NCI-H69 (cell line): ENCODE results near the gene C3orf38.
"Not testable (repeated sequence)": the region's sequence is repeated elsewhere in the genome, so short reads cannot be mapped to it uniquely, and the experiment has no call there.

Experiments
- DNase-seq: peaks from one replicate; lab custom pipeline; 2025; lab: John Stamatoyannopoulos, UW

Gene C3orf38

DNA sequence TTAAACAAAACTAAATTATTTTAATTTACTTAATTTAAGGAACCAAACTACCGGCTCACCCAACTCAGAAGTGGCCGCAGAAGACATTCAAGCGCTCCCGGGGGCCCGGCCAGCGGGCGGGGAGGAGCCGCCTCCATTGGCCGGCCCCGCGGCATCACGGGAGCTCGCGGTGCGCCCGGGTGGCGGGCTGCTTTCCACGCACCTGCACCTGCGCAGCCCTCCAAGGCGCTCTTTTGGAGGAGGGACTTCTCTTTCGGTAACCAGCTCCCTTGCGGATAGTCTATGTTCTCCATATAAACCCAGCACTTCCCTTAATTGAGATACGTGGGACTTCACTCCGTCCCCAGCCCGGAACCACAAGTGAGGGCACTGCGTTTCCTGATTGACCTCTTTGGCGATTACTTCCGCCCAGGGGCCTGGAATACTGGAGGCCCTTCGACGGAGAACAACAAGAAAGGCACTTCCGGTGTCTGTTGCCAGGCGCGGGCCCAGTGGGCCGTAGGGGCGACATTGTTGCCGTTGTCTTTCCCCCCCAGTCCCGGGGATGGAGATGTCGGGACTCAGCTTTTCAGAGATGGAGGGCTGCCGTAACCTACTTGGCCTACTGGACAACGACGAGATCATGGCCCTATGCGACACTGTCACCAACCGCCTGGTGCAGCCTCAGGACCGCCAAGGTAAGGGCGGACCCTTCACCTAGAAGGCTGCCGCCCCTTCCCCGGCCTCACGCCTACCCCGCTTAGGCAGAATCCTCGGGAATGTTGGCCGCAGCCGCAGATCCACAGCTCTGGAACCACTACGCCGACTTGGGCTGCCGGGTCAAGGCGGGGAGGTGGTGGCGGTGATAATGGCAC, at the start of gene C3orf38:
C3orf38 (plus strand) TSS at position 451 of the 854 bp plus-strand sequence; CDS start at position 545, 94 bp downstream.
- DNase-seq, result peak; percentile 91

DNA sequence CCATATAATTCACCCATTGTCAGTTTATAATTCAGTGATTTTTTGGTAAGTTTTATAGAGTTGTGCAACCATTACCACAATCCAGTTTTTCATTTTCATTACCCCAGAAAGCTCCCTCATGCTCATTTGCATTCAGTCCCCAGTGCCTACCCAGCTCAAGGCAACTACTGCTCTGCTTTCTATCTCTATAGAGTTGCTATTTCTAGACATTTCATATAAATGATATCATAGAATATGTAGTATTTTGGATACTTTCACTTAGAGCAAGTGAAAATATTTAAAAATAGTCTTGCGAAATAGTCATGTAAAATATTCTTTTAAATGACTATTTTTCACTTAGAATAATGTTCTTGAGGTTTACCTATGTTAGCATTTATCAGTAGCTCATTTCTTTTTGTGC, 48.6 kb upstream of the C3orf38 start:
- no peak for DNase-seq

DNA sequence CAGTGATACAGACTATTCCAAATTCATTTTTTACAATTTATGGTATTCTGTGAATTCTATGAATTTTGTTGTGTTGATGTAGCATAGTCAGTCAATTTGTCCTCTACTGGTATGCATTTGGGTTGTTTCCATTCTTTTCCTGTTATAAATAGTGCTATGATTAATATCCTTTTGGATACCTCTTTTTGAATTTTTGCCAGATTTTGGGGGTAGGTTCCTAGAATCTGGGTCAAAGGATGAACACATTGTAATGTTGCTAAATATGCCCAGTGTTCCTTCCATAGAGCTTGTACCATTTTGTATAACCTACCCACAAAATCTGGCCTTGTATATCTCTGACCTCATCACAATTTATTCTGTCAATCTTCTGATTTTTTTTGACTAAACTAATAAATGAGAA, 44.4 kb upstream of the C3orf38 start:
- DNase-seq, result no peak

GRCh38 chr3:88112289-88112688, 37.5 kb upstream of the C3orf38 start:
- DNase-seq, result no peak

DNA sequence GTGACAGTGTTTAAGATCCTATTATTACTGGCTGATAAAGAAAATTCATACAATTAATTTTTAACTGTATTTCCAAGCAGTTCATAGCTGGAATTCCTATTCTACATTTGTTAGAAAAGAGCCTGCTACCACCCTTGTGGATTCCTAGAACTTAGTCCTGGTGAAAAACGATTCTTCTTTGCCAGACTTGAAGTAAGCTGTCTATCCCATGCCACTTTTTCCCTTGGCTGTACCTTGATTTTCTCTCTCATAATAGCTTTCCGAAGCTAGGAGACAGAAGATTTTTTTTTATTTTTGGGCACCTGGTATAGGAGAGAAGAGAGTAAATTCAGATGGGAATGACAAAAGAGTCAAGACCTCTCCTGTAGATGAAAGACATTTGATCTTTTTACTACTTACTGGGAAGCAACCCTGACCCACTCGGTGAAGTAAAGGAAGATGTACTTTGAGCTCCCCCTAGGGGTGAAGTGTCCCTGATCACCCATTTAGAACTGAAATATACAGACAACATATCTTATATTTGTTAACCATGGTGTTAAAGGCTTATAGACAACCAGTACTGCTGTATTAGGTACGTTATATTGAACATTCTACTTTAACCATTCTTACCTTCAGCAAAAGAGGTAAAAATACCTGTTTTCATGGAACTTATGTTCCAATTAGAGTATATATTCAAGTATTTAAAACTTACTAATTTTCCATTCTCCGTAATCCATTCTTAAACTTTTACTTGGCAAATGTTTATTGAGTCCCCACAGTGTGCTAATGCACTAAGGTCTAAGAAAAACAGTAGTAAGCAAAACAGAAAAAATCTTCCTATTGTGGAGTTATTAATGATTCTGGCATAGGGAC, 36.2 kb upstream of the C3orf38 start:
- DNase-seq, result peak; percentile 57

DNA sequence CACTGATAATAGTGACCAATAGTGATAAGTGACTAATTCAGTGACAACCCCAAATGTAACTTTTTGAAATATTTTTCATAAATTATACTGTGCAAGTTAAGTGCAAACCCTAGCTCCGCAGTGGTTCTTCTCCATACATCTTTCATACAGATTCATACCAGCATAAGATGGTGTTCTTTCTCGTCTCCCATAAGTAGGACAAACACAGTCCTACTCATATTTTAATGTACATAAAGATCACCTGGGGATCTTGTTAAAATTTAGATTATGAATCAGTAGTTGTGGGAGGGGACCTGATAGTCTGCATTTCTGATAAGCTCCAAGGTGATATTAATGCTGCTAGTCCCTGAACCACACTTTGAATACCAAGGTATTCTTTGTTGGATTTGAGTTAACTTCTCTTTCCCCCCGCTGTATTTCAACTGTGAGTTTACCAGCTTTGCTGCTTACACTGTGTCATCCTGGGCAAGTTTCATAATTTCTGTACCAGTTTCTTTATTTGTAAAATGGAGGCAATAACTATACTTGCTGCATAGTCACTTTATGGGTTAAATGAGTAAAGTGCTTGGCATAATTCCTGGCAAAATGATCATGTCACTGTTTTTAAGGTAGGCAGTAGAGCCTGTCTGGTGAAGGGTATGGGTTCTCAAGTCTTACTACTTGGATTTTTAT, 34.7 kb upstream of the C3orf38 start:
- DNase-seq, result no peak

- DNase-seq, result no peak
These were observed 32.1 kb upstream of the C3orf38 start for GRCh38 chr3:88117683-88118082.

GRCh38 chr3:88118603-88119002, 31.2 kb upstream of the C3orf38 start:
- not testable (repeated sequence) for DNase-seq

GRCh38 chr3:88123526-88123925, 26.2 kb upstream of the C3orf38 start:
- no peak for DNase-seq

- no peak for DNase-seq
These were observed 18.1 kb upstream of the C3orf38 start for GRCh38 chr3:88131695-88132094.

DNA sequence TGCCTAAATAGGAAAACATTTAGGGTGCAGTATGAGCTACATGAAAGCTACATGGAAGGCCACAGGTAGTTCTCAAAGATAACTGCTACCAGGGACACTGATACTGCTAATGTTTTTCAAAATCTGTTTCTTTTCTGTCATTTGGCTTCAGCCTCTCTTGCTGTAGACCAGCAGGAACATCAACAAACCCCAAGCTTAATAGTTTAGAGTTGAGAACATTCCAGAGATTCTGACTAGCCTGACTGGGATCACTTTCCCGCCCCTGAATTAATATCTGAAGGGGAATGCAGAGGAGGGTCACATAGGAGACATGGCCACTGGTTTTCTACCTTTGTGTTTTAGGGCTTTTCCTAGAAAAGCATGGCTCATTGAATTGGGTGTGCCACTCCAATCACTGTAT, 16.9 kb upstream of the C3orf38 start:
- no peak for DNase-seq

DNA sequence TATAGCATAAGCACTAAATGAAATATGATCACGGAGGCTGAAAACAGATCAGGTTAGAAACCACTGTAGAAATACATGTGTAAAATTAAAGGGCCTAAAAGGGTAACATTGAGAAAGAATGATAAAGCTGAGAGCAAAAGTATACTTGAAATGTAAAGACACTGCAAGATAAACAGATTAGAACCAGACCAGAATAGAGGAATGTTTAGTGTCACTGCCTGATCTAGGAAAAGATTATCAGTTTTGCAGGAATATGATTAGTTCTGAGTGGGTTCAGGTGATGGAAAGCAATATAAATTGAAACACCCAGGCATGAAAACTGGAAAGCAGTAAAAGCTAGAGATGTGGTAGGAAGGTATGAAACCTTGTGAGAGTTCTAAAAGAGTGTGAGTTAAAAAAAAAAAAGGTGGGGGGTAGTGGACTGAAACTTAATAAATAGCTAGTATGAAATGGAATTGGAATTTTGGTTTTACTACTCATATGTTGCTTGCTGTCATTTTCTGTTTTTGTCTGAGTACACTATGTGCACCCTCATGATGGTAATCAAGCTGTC, 16.0 kb upstream of the C3orf38 start:
- no peak for DNase-seq

GRCh38 chr3:88137836-88138235, 11.9 kb upstream of the C3orf38 start:
- DNase-seq, result no peak

DNA sequence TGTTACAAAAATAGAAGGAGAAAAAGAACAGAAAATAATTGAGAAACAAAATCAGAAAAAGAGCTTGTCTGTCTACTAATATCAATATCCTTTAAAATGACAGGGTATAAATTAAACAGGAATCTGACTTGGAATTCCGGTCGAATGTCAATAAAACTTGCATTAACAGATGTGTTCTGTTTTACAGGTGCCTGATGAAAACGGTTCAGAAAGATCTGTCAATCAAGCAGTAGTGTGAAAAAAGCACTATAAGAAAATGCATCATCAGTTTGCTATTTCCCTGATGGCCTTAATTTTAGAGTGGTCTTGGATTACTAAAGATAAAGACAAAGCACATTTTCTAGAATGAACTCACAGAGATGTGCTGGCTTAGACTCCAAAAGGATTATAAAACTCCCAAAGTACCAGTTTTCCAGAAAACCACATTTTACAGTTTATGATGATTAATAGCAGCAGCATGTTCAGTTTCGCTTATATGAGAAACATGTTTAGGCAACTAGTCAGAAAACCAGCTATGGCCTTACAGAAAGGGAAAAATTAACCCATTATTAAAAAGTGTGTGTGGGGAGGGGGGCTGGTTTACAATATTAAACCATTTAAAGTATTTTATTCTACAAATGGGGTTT, 8.2 kb upstream of the C3orf38 start:
- DNase-seq, result no peak

GRCh38 chr3:88142094-88142624, 7.6 kb upstream of the C3orf38 start:
- no peak for DNase-seq

GRCh38 chr3:88147261-88147660, 2.5 kb upstream of the C3orf38 start:
- no peak for DNase-seq

GRCh38 chr3:88148651-88149050, 1.1 kb upstream of the C3orf38 start:
- peak; percentile 21 for DNase-seq

- peak; percentile 77 for DNase-seq
These were observed 654 bp upstream of the C3orf38 start for GRCh38 chr3:88149101-88149508.

DNA sequence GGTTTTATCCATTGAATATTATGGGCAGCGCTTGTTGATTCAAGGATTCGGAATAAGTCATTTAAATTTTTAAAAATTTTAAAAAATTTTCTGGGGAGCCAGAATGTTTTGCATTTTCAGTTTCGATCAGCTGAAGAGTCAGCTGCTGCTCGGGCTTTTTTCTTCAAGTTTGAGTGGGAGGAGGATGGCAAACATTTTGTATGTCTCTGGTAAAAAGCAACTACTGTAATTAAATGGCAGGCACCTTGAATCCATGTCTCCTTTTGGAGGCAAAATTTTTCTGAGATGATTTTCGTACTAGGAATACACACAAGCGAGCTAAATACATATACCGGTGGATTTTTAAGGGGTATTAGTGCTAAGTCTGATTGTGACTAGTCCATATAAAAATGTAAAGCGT, 612 bp downstream of the C3orf38 start:
- peak; percentile 32 for DNase-seq

DNA sequence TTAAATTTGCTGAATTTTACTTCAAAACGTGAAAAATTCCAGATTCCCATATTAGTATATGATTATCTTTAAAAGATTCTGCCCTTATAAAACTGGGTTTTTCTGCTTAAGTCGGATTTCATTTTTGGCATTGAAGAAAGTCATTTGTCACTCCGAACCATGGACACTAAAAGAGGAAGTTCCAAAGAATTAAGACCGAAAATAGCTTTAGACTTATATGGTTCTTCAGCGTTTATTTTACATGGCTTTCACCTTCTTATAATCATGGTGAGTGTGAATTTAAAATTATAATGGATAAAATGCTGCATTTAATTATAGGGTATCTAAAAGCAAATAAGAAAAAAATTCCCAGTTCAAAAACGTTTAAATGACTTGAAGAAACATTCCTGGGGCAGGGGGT, 1.0 kb downstream of the C3orf38 start:
- peak; percentile 4 for DNase-seq

DNA sequence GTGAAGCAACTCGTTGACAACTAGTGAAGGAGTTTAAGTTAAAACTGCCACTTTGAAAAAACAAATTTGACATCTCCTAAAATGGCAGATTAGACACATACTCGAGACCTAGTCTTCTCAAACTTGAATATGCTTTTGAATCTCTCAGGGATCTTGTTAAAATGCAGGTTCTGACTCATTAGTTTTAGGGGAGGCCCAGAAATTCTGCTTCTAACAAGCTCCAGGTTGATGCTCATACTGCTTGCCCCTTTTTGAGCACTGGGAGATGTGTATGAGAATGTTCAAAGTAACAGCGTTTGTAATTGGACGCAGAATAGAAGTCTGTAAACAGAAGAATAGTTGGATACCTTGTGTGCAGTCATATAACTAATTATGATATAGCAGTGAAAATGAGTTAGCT, 1.6 kb downstream of the C3orf38 start:
- peak; percentile 1 for DNase-seq
